Stimulated activated CD4-positive, alpha-beta T cell treated with anti-CD3 and anti-CD28 coated beads, Interleukin-4, amount 100 ng/mL, for 48 hours (primary cell): ENCODE measurements around the gene ABL1.
"Not testable (repeated sequence)": the region's sequence is repeated elsewhere in the genome, so short reads cannot be mapped to it uniquely, and the experiment has no call there.

Experiments used
- DNase-seq, 2 donors: peaks; one replicate each; pipeline ENCODE4 v3.0.0-alpha.2; 2020; ENCODE audit warnings: low read depth in 2 of 2

The ABL1 gene

GRCh38 chr9:130834371-130835336 is at the start of gene ABL1:
Gene ABL1, plus strand, starts transcription at chr9:130835254. Its CDS starts 193 bp downstream, at chr9:130835447.
- peak; percentile 58 to 73 for DNase-seq

- no peak for DNase-seq
Observed at GRCh38 chr9:130785940-130786508, 49.0 kb upstream of the ABL1 start.

GRCh38 chr9:130786526-130786925 is 48.5 kb upstream of the ABL1 start:
- no peak for DNase-seq

- no peak for DNase-seq
Observed at GRCh38 chr9:130789747-130790672, 45.0 kb upstream of the ABL1 start.

GRCh38 chr9:130791303-130791894 is 43.7 kb upstream of the ABL1 start:
- no peak for DNase-seq

GRCh38 chr9:130793589-130793988 is 41.5 kb upstream of the ABL1 start:
- no peak for DNase-seq

GRCh38 chr9:130794021-130794420 is 41.0 kb upstream of the ABL1 start:
- not testable (repeated sequence) for DNase-seq

- DNase-seq = not testable (repeated sequence)
Observed at GRCh38 chr9:130794423-130794822, 40.6 kb upstream of the ABL1 start.

GRCh38 chr9:130794923-130795495 is 40.0 kb upstream of the ABL1 start:
- DNase-seq = no peak

GRCh38 chr9:130803116-130803515 is 31.9 kb upstream of the ABL1 start:
- not testable (repeated sequence) for DNase-seq

GRCh38 chr9:130805510-130806326 is 29.3 kb upstream of the ABL1 start:
- DNase-seq = no peak

GRCh38 chr9:130806327-130806716 is 28.7 kb upstream of the ABL1 start:
- no peak for DNase-seq

- no peak for DNase-seq
Observed at GRCh38 chr9:130810609-130811136, 24.4 kb upstream of the ABL1 start.

- DNase-seq = no peak
Observed at GRCh38 chr9:130815242-130815808, 19.7 kb upstream of the ABL1 start.

- no peak for DNase-seq
Observed at GRCh38 chr9:130817914-130818313, 17.1 kb upstream of the ABL1 start.

GRCh38 chr9:130820135-130820738 is 14.8 kb upstream of the ABL1 start:
- DNase-seq = no peak

- no peak for DNase-seq
Observed at GRCh38 chr9:130823435-130823834, 11.6 kb upstream of the ABL1 start.

GRCh38 chr9:130824079-130824478 is 11.0 kb upstream of the ABL1 start:
- DNase-seq = no peak

GRCh38 chr9:130824643-130825350 is 10.3 kb upstream of the ABL1 start:
- DNase-seq = no peak
